SK-N-SH treated with all-trans-retinoic acid at 6 μM for 48 hours (cell line): ENCODE measurements around the gene TSEN2.
"Not testable (repeated sequence)": the region's sequence is repeated elsewhere in the genome, so short reads cannot be mapped to it uniquely, and the experiment has no call there.

ENCODE experiments used
- ATAC-seq: fragments of 200-7000 bp; cut with Tn5 transposase; 3 replicates; pipeline ENCODE4 v1.9.1; 2020; ENCODE audit warnings: mild to moderate bottlenecking, moderate library complexity
- ARNTL ChIP-seq: fragments of 450-650 bp; formaldehyde crosslinking; IDR thresholded peaks from 2 replicates; pipeline ENCODE4 v1.5.0; 2020; ENCODE audit warnings: low read depth, mild to moderate bottlenecking, moderate library complexity, borderline replicate concordance
- BACH2 ChIP-seq: fragments of 250-450 bp; sonication (Bioruptor Pico); IDR thresholded peaks from 2 replicates; pipeline ENCODE4 v1.9.0; 2021; ENCODE audit warnings: mild to moderate bottlenecking, borderline replicate concordance
- CREB5 ChIP-seq: fragments of 250-450 bp; sonication (Bioruptor Pico); IDR thresholded peaks from 2 replicates; pipeline ENCODE4 v1.5.1; 2020; ENCODE audit warnings: low read depth, mild to moderate bottlenecking, moderate library complexity
- CSDC2 ChIP-seq: fragments of 250-450 bp; sonication (Bioruptor Pico); IDR thresholded peaks from 2 replicates; pipeline ENCODE4 v1.5.0; 2020; ENCODE audit warnings: mild to moderate bottlenecking, moderate library complexity
- ESRRG ChIP-seq: fragments of 250-450 bp; sonication (Bioruptor Pico); IDR thresholded peaks from 2 replicates; pipeline ENCODE4 v1.6.1; 2021; ENCODE audit warnings: mild to moderate bottlenecking
- GLIS3 ChIP-seq: fragments of 250-450 bp; sonication (Bioruptor Pico); IDR thresholded peaks from 2 replicates; pipeline ENCODE4 v1.5.0; 2020; ENCODE audit warnings: mild to moderate bottlenecking, moderate library complexity
- ISL1 ChIP-seq: fragments of 250-450 bp; sonication (Bioruptor Pico); IDR thresholded peaks from 2 replicates; pipeline ENCODE4 v2.1.2; 2022; ENCODE audit warnings: mild to moderate bottlenecking, moderate library complexity
- OSR1 ChIP-seq: fragments of 250-450 bp; sonication (Bioruptor Pico); IDR thresholded peaks from 2 replicates; pipeline ENCODE4 v1.8.0; 2022; ENCODE audit warnings: moderate library complexity, mild to moderate bottlenecking, inconsistent platforms
- PPARA ChIP-seq: fragments of 250-450 bp; sonication (Bioruptor Pico); IDR thresholded peaks from 2 replicates; pipeline ENCODE4 v1.5.0; 2020; ENCODE audit warnings: mild to moderate bottlenecking, borderline replicate concordance
- RARB ChIP-seq: fragments of 250-450 bp; sonication (Bioruptor Pico); IDR thresholded peaks from 2 replicates; pipeline ENCODE4 v1.8.0; 2021; ENCODE audit warnings: mild to moderate bottlenecking, moderate library complexity
- SNAI2 ChIP-seq: fragments of 250-450 bp; sonication (Bioruptor Pico); IDR thresholded peaks from 2 replicates; pipeline ENCODE4 v1.5.0; 2020; ENCODE audit warnings: mild to moderate bottlenecking, moderate library complexity
- TOX ChIP-seq: fragments of 250-450 bp; sonication (Bioruptor Pico); IDR thresholded peaks from 2 replicates; pipeline ENCODE4 v1.8.0; 2021; ENCODE audit warnings: mild to moderate bottlenecking, moderate library complexity, borderline replicate concordance
- ZFP3 ChIP-seq: fragments of 250-450 bp; sonication (Bioruptor Pico); IDR thresholded peaks from 2 replicates; pipeline ENCODE4 v1.5.0; 2020; ENCODE audit warnings: mild to moderate bottlenecking, moderate library complexity
- ZFP30 ChIP-seq: fragments of 450-650 bp; formaldehyde crosslinking; IDR thresholded peaks from 2 replicates; pipeline ENCODE4 v1.5.0; 2022; ENCODE audit warnings: mild to moderate bottlenecking, moderate library complexity
- ZNF565 ChIP-seq: fragments of 450-650 bp; formaldehyde crosslinking; conservative IDR thresholded peaks from 2 replicates; pipeline ENCODE4 v1.5.0; 2020; ENCODE audit warnings: low read depth, mild to moderate bottlenecking, moderate library complexity
- ZNF70 ChIP-seq: fragments of 450-650 bp; formaldehyde crosslinking; IDR thresholded peaks from 2 replicates; pipeline ENCODE4 v1.5.0; 2020; ENCODE audit warnings: mild to moderate bottlenecking, moderate library complexity
- ZNF8 ChIP-seq: fragments of 450-650 bp; formaldehyde crosslinking; IDR thresholded peaks from 2 replicates; pipeline ENCODE4 v1.5.0; 2020; ENCODE audit warnings: mild to moderate bottlenecking, moderate library complexity
- TF ChIP-seq, protein P1 (sequence below): fragments of 250-450 bp; sonication (Bioruptor Pico); IDR thresholded peaks from 2 replicates; pipeline ENCODE4 v1.5.0; 2020; ENCODE audit warnings: mild to moderate bottlenecking, moderate library complexity
- TF ChIP-seq, protein P2 (sequence below): fragments of 250-450 bp; sonication (Bioruptor Pico); IDR thresholded peaks from 2 replicates; pipeline ENCODE4 v1.8.0; 2021; ENCODE audit warnings: low read depth, mild to moderate bottlenecking, moderate library complexity, borderline replicate concordance
- TF ChIP-seq, protein P3 (sequence below): fragments of 250-450 bp; sonication (Bioruptor Pico); IDR thresholded peaks from 2 replicates; pipeline ENCODE4 v1.8.0; 2020; ENCODE audit warnings: mild to moderate bottlenecking, moderate library complexity, borderline replicate concordance

The TSEN2 gene

DNA sequence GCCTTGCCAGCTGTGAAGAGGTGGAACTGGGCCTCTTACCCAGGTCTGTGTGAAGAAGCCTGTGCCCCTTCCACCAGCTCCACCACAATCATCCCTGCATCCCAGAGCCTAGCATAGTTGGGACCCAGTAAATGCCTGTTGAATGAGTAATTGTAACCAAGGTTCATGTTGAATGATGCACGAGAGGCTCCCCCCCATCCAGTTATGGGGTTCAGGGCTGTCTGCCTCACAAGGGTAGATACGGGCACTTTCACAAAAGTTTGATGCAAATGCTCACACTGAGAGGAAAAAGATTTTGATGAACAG, 29.5 kb upstream of the TSEN2 start:
- ATAC-seq, result no peak
- TF ChIP-seq ZNF8 (no peak), GLIS3 (CRISPR knock-in tag) (no peak), SNAI2 (CRISPR knock-in tag) (no peak), ESRRG (CRISPR knock-in tag) (no peak), ZFP3 (CRISPR knock-in tag) (no peak), ZNF70 (no peak), ZNF565 (CRISPR knock-in tag) (no peak), PPARA (CRISPR knock-in tag) (no peak), CREB5 (CRISPR knock-in tag) (no peak)

DNA sequence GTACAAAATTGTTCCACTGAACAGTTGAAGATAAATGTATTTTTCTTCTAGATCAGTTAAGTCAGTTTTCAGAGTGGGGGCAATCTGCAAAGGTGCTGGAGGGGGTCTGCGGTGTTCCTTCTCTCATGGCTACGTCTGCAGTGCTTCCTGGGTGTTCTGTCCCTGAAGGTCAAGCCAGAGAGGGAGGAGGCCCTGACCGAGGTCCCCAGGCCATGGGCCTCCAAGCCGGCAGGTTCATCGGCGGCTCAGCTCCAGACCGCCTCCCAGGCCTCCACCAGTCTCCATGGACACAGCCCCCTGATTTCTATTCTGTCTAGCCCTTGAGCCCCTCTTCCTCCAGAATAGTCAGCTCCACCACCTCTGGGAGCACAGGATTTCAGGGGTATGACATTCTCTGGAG, 28.5 kb upstream of the TSEN2 start:
- TF ChIP-seq ZFP3 (CRISPR knock-in tag), result no peak
- no peak for TF ChIP-seq PPARA (CRISPR knock-in tag)
- no peak for TF ChIP-seq ESRRG (CRISPR knock-in tag)
- no peak for TF ChIP-seq ISL1 (CRISPR knock-in tag)
- TF ChIP-seq ZNF8, result no peak
- TF ChIP-seq RARB (CRISPR knock-in tag), result no peak
- no peak for TF ChIP-seq ZNF565 (CRISPR knock-in tag)
- TF ChIP-seq CREB5 (CRISPR knock-in tag), result no peak
- TF ChIP-seq ARNTL, result no peak
- TF ChIP-seq, protein P1, sequence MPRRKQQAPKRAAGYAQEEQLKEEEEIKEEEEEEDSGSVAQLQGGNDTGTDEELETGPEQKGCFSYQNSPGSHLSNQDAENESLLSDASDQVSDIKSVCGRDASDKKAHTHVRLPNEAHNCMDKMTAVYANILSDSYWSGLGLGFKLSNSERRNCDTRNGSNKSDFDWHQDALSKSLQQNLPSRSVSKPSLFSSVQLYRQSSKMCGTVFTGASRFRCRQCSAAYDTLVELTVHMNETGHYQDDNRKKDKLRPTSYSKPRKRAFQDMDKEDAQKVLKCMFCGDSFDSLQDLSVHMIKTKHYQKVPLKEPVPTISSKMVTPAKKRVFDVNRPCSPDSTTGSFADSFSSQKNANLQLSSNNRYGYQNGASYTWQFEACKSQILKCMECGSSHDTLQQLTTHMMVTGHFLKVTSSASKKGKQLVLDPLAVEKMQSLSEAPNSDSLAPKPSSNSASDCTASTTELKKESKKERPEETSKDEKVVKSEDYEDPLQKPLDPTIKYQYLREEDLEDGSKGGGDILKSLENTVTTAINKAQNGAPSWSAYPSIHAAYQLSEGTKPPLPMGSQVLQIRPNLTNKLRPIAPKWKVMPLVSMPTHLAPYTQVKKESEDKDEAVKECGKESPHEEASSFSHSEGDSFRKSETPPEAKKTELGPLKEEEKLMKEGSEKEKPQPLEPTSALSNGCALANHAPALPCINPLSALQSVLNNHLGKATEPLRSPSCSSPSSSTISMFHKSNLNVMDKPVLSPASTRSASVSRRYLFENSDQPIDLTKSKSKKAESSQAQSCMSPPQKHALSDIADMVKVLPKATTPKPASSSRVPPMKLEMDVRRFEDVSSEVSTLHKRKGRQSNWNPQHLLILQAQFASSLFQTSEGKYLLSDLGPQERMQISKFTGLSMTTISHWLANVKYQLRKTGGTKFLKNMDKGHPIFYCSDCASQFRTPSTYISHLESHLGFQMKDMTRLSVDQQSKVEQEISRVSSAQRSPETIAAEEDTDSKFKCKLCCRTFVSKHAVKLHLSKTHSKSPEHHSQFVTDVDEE (CRISPR knock-in tag), result no peak
- no peak for ATAC-seq

- no peak for ATAC-seq
- TF ChIP-seq CREB5 (CRISPR knock-in tag) (no peak), GLIS3 (CRISPR knock-in tag) (no peak), ZNF565 (CRISPR knock-in tag) (no peak), ZNF70 (no peak), TOX (CRISPR knock-in tag) (no peak), RARB (CRISPR knock-in tag) (no peak), ISL1 (CRISPR knock-in tag) (no peak), ZNF8 (no peak), SNAI2 (CRISPR knock-in tag) (no peak), ESRRG (CRISPR knock-in tag) (no peak), ZFP30 (CRISPR knock-in tag) (no peak), OSR1 (CRISPR knock-in tag) (no peak), ARNTL (no peak), CSDC2 (no peak), BACH2 (CRISPR knock-in tag) (no peak), PPARA (CRISPR knock-in tag) (no peak)
- TF ChIP-seq, protein P2, sequence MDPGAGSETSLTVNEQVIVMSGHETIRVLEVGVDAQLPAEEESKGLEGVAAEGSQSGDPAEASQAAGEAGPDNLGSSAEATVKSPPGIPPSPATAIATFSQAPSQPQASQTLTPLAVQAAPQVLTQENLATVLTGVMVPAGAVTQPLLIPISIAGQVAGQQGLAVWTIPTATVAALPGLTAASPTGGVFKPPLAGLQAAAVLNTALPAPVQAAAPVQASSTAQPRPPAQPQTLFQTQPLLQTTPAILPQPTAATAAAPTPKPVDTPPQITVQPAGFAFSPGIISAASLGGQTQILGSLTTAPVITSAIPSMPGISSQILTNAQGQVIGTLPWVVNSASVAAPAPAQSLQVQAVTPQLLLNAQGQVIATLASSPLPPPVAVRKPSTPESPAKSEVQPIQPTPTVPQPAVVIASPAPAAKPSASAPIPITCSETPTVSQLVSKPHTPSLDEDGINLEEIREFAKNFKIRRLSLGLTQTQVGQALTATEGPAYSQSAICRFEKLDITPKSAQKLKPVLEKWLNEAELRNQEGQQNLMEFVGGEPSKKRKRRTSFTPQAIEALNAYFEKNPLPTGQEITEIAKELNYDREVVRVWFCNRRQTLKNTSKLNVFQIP (CRISPR knock-in tag), result no peak
- TF ChIP-seq, protein P3, sequence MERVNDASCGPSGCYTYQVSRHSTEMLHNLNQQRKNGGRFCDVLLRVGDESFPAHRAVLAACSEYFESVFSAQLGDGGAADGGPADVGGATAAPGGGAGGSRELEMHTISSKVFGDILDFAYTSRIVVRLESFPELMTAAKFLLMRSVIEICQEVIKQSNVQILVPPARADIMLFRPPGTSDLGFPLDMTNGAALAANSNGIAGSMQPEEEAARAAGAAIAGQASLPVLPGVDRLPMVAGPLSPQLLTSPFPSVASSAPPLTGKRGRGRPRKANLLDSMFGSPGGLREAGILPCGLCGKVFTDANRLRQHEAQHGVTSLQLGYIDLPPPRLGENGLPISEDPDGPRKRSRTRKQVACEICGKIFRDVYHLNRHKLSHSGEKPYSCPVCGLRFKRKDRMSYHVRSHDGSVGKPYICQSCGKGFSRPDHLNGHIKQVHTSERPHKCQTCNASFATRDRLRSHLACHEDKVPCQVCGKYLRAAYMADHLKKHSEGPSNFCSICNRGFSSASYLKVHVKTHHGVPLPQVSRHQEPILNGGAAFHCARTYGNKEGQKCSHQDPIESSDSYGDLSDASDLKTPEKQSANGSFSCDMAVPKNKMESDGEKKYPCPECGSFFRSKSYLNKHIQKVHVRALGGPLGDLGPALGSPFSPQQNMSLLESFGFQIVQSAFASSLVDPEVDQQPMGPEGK (CRISPR knock-in tag), result no peak
Observed at GRCh38 chr3:12456441-12456840, 27.8 kb upstream of the TSEN2 start.

DNA sequence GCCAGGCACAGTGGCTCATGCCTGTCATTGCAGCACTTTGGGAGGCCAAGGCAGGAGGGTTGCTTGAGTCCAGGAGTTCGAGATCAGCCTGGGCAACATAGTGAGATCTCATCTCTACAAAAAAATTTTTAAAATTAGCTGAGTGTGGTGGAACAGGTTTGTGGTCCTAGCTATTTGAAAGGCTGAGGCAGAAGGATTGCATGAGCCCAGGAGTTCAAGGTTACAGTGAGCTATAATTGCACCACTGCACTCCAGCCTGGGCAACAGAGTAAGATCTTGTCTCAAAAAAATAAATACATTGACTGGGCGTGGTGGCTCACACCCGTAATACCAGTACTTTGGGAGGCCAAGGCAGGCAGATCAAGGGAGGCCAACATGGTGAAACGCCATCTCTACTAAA, 26.9 kb upstream of the TSEN2 start:
- not testable (repeated sequence) for ATAC-seq
